HAP-1 (cell line): Measurements from ENCODE around the gene FLYWCH1.

ENCODE experiments used
- DNase-seq, 2 experiments: peaks; one replicate each; pipeline ENCODE4 v3.0.0-alpha.2; 2016 to 2020; ENCODE audit warnings: low spot score in 2 of 2
- H3K27me3 ChIP-seq: fragments of 250-450 bp; sonication (Bioruptor Pico); 2 replicates; pipeline ENCODE4 v1.5.1; 2020; ENCODE audit warnings: low read depth, mild to moderate bottlenecking, moderate library complexity
- H3K36me3 ChIP-seq: fragments of 250-450 bp; sonication (Bioruptor Pico); replicated peaks from 2 replicates; pipeline ENCODE4 v1.5.1; 2020; ENCODE audit warnings: mild to moderate bottlenecking
- H3K4me1 ChIP-seq: fragments of 250-450 bp; sonication (Bioruptor Pico); 2 replicates; pipeline ENCODE4 v1.5.1; 2020; ENCODE audit warnings: mild to moderate bottlenecking
- H3K4me3 ChIP-seq: fragments of 250-450 bp; sonication (Bioruptor Pico); 2 replicates; pipeline ENCODE4 v1.5.1; 2020; ENCODE audit warnings: mild to moderate bottlenecking, moderate library complexity
- H3K9me3 ChIP-seq: fragments of 250-450 bp; sonication (Bioruptor Pico); 2 replicates; pipeline ENCODE4 v1.5.1; 2020; ENCODE audit warnings: mild to moderate bottlenecking, moderate library complexity
- in situ Hi-C: fragments of 300-500 bp; cut with MboI; formaldehyde crosslinking; loops from 3 replicates; pipeline ENCODE4 v1.14.3; 2020; ENCODE audit warnings: low sequenced_read_pairs, inconsistent platforms, mixed read lengths

FLYWCH1 gene

GRCh38 chr16:2990891-2991290 lies 79.2 kb downstream of the FLYWCH1 start:
- in situ Hi-C loops: no loop called here
- Histone ChIP-seq H3K4me1 (no peaks in the 10 kb centered on the region), H3K27me3 (peaks cover 3% of the 10 kb centered on the region; the same call in 1 of the 2 replicates), H3K4me3 (no peak overlapping the region), H3K36me3 (no peaks in the 10 kb centered on the region), H3K9me3 (no peaks in the 10 kb centered on the region)
- no peak for DNase-seq

GRCh38 chr16:2991566-2992261 lies 80.0 kb downstream of the FLYWCH1 start:
- no peaks in the 10 kb centered on the region for H3K4me1 ChIP-seq
- in situ Hi-C loops: no loop called here

GRCh38 chr16:2992383-2993081 lies 80.8 kb downstream of the FLYWCH1 start:
- H3K4me1 ChIP-seq: no peaks in the 10 kb centered on the region
- in situ Hi-C loops: no loop called here

More at GRCh38 chr16:2991566-2992261, 80.0 kb downstream of the FLYWCH1 start:
- peaks cover 3% of the 10 kb centered on the region; the same call in 1 of the 2 replicates for H3K27me3 ChIP-seq
- H3K4me3 ChIP-seq: no peak overlapping the region
- DNase-seq: no peak
- no peaks in the 10 kb centered on the region for H3K9me3 ChIP-seq
- no peaks in the 10 kb centered on the region for H3K36me3 ChIP-seq

GRCh38 chr16:2996298-2996697 lies 84.6 kb downstream of the FLYWCH1 start:
- H3K27me3 ChIP-seq: peaks cover 3% of the 10 kb centered on the region; the same call in 1 of the 2 replicates

More at GRCh38 chr16:2992383-2993081, 80.8 kb downstream of the FLYWCH1 start:
- H3K4me3 ChIP-seq: no peak overlapping the region
- no peaks in the 10 kb centered on the region for H3K9me3 ChIP-seq
- H3K36me3 ChIP-seq: no peaks in the 10 kb centered on the region
- peaks cover 3% of the 10 kb centered on the region; the same call in 1 of the 2 replicates for H3K27me3 ChIP-seq
- no peak for DNase-seq

GRCh38 chr16:2999929-3000328 lies 88.2 kb downstream of the FLYWCH1 start:
- in situ Hi-C loops: no loop called here
- H3K4me3 ChIP-seq: no peak overlapping the region
- peaks cover 2% of the 10 kb centered on the region for H3K4me1 ChIP-seq
- peaks cover 3% of the 10 kb centered on the region; the same call in 1 of the 2 replicates for H3K27me3 ChIP-seq
- no peaks in the 10 kb centered on the region for H3K9me3 ChIP-seq
- no peak for DNase-seq
- no peaks in the 10 kb centered on the region for H3K36me3 ChIP-seq

More at GRCh38 chr16:2996298-2996697, 84.6 kb downstream of the FLYWCH1 start:
- in situ Hi-C loops: no loop called here
- no peak for DNase-seq
- no peaks in the 10 kb centered on the region for H3K4me1 ChIP-seq
- no peaks in the 10 kb centered on the region for H3K9me3 ChIP-seq
- H3K4me3 ChIP-seq: no peak overlapping the region
- no peaks in the 10 kb centered on the region for H3K36me3 ChIP-seq

- peaks cover 3% of the 10 kb centered on the region; the same call in 1 of the 2 replicates for H3K27me3 ChIP-seq
- peaks cover 4% of the 10 kb centered on the region for H3K4me1 ChIP-seq
- H3K36me3 ChIP-seq: no peaks in the 10 kb centered on the region
- no peaks in the 10 kb centered on the region for H3K9me3 ChIP-seq
- no peak for DNase-seq
- H3K4me3 ChIP-seq: no peak overlapping the region
- in situ Hi-C loops: no loop called here
These were observed 88.8 kb downstream of the FLYWCH1 start for GRCh38 chr16:3000540-3000939.
